AG04450 (cell line): ENCODE measurements around the gene SYNPR. TPM values are rescaled to one million over a fixed set of nuclear protein-coding genes. Genes with fewer than 3 reads are reported as not detected.
"Not testable (repeated sequence)": the region's sequence is repeated elsewhere in the genome, so short reads cannot be mapped to it uniquely, and the experiment has no call there.

Experiments
- CTCF ChIA-PET: fragments of 300-600, 350-600 bp; formaldehyde crosslinking; extraction: SDS; loops from one replicate; lab custom pipeline; 2022; ENCODE audit warnings: antibody characterized with exemption, inconsistent platforms; lab: Charles Lee
- POLR2A ChIA-PET: fragments of 350-600 bp; formaldehyde crosslinking; extraction: SDS; loops from one replicate; lab custom pipeline; 2021; ENCODE audit warnings: antibody characterized with exemption, inconsistent platforms; lab: Yijun Ruan, JAX
- DNase-seq: peaks from one replicate; pipeline ENCODE4 v3.0.0-alpha.2; 2011; ENCODE audit warnings: low read depth, low spot score
- H3K27ac ChIP-seq: one replicate; pipeline ENCODE4 v1.5.1; 2012; ENCODE audit warnings: low read depth, low read length, control low read depth
- H3K27me3 ChIP-seq: one replicate; pipeline ENCODE4 v1.6.0; 2012; ENCODE audit warnings: low read length; ENCODE audit not compliant: control insufficient read depth, insufficient read depth
- H3K4me3 ChIP-seq: 2 replicates; pipeline ENCODE4 v1.5.1; 2011; ENCODE audit warnings: mild to moderate bottlenecking, low read depth, low read length, control low read depth
- H3K9me3 ChIP-seq: 2 replicates; pipeline ENCODE4 v1.5.1; 2012; ENCODE audit warnings: low read length; ENCODE audit not compliant: control insufficient read depth, insufficient read depth
- CTCF ChIP-seq: IDR thresholded peaks from 2 replicates; pipeline ENCODE4 v1.5.1; 2011; ENCODE audit warnings: low read depth, low read length, control low read depth, inconsistent platforms
- polyA plus RNA-seq: library from polyadenylated mRNA; depleted of rRNA; stranded (reverse); fragments of >200 nt; gene quantifications from 2 replicates; pipeline ENCODE4 v1.2.3, GENCODE V29; 2011

The SYNPR gene
- polyA plus RNA-seq, 1 experiment, result not detected

GRCh38 chr3:63248015-63248414, 30.1 kb upstream of the SYNPR start:
- Histone ChIP-seq H3K27me3 (no peaks in the 10 kb centered on the region), H3K4me3 (no peak overlapping the region), H3K9me3 (no peaks in the 10 kb centered on the region), H3K27ac (no peak overlapping the region)
- ChIA-PET CTCF (no interaction called here), POLR2A (no interaction called here)
- no peak for TF ChIP-seq CTCF
- DNase-seq, result no peak

- no peak for TF ChIP-seq CTCF
- no peak for DNase-seq
Measured at GRCh38 chr3:63251499-63251898, 26.6 kb upstream of the SYNPR start.

GRCh38 chr3:63255819-63256218, 22.3 kb upstream of the SYNPR start:
- H3K27ac ChIP-seq, H3K4me3 ChIP-seq, H3K27me3 ChIP-seq, H3K9me3 ChIP-seq, DNase-seq, CTCF ChIA-PET, POLR2A ChIA-PET: not testable (repeated sequence)

More at GRCh38 chr3:63251499-63251898, 26.6 kb upstream of the SYNPR start:
- ChIA-PET CTCF (no interaction called here), POLR2A (no interaction called here)
- no peak overlapping the region for H3K4me3 ChIP-seq
- H3K27me3 ChIP-seq, result no peaks in the 10 kb centered on the region
- no peaks in the 10 kb centered on the region for H3K9me3 ChIP-seq
- no peak overlapping the region for H3K27ac ChIP-seq

- ChIA-PET CTCF (no interaction called here), POLR2A (no interaction called here)
- H3K9me3 ChIP-seq, result no peaks in the 10 kb centered on the region
Measured at GRCh38 chr3:63264716-63265115, 13.4 kb upstream of the SYNPR start.

GRCh38 chr3:63274359-63274758, 3.7 kb upstream of the SYNPR start:
- peaks cover 11% of the 10 kb centered on the region for H3K27me3 ChIP-seq
- no peaks in the 10 kb centered on the region for H3K9me3 ChIP-seq
- no peak overlapping the region for H3K27ac ChIP-seq
- ChIA-PET CTCF (no interaction called here), POLR2A (no interaction called here)
- DNase-seq, result no peak
- no peak overlapping the region for H3K4me3 ChIP-seq
- TF ChIP-seq CTCF, result no peak

More at GRCh38 chr3:63264716-63265115, 13.4 kb upstream of the SYNPR start:
- no peak overlapping the region for H3K4me3 ChIP-seq
- no peak for DNase-seq
- no peak overlapping the region for H3K27ac ChIP-seq
- no peaks in the 10 kb centered on the region for H3K27me3 ChIP-seq
- no peak for TF ChIP-seq CTCF
